UCSD-AML1 (cell line): ENCODE measurements around the gene RELCH.

Source experiments
- DNase-seq: peaks from one replicate; lab custom pipeline; 2025; ENCODE audit not compliant: unreplicated experiment; lab: John Stamatoyannopoulos, UW

The RELCH gene

GRCh38 chr18:62323483-62324180 is 136.6 kb downstream of the RELCH start:
- DNase-seq, result no peak

GRCh38 chr18:62324181-62324828 is 137.2 kb downstream of the RELCH start:
- no peak for DNase-seq

- peak; percentile 61 for DNase-seq
Measured at GRCh38 chr18:62324917-62325805, 138.1 kb downstream of the RELCH start, which contains the start of gene TNFRSF11A. Gene TNFRSF11A (plus strand): TSS chr18:62325310. CDS start chr18:62325353, 43 bp downstream.

GRCh38 chr18:62325806-62326645 is 139.0 kb downstream of the RELCH start:
- DNase-seq, result peak; percentile 43

- DNase-seq, result no peak
Measured at GRCh38 chr18:62326646-62327348, 139.7 kb downstream of the RELCH start.

GRCh38 chr18:62327977-62328376 is 140.9 kb downstream of the RELCH start:
- no peak for DNase-seq

- no peak for DNase-seq
Measured at GRCh38 chr18:62328586-62329525, 141.8 kb downstream of the RELCH start.

- DNase-seq, result no peak
Measured at GRCh38 chr18:62329691-62330454, 142.8 kb downstream of the RELCH start.

GRCh38 chr18:62330650-62331049 is 143.6 kb downstream of the RELCH start:
- DNase-seq, result no peak

- DNase-seq, result peak; percentile 29
Measured at GRCh38 chr18:62331581-62332356, 144.7 kb downstream of the RELCH start.

GRCh38 chr18:62332431-62332830 is 145.4 kb downstream of the RELCH start:
- no peak for DNase-seq

- DNase-seq, result no peak
Measured at GRCh38 chr18:62332964-62333695, 146.1 kb downstream of the RELCH start.

GRCh38 chr18:62334120-62334519 is 147.1 kb downstream of the RELCH start:
- DNase-seq, result no peak

- DNase-seq, result no peak
Measured at GRCh38 chr18:62335494-62335893, 148.4 kb downstream of the RELCH start.

- no peak for DNase-seq
Measured at GRCh38 chr18:62336618-62337017, 149.6 kb downstream of the RELCH start.

- no peak for DNase-seq
Measured at GRCh38 chr18:62337336-62337735, 150.3 kb downstream of the RELCH start.
